T-helper 2 cell treated with Interferon-gamma antibody and Interleukin-4, amounts not matched to agents 5 μg/mL and 100 μg/mL, for 36 hours (primary cell): Measurements from ENCODE around the gene ACBD5.

Experiments used
- DNase-seq: peaks from one replicate; pipeline ENCODE4 v3.0.0; 2021; ENCODE audit warnings: low spot score
- H3K27ac Mint-ChIP-seq: one replicate; pipeline ENCODE4 v1.8.0; 2021; ENCODE audit warnings: mild to moderate bottlenecking, mixed read lengths
- H3K27me3 Mint-ChIP-seq: one replicate; pipeline ENCODE4 v1.8.0; 2021; ENCODE audit warnings: low read depth, mixed read lengths
- H3K36me3 Mint-ChIP-seq: one replicate; pipeline ENCODE4 v1.8.0; 2021; ENCODE audit warnings: low read depth, mixed read lengths
- H3K4me1 Mint-ChIP-seq: one replicate; pipeline ENCODE4 v1.8.0; 2021; ENCODE audit warnings: low read depth, mixed read lengths
- H3K4me3 Mint-ChIP-seq: one replicate; pipeline ENCODE4 v1.8.0; 2022; ENCODE audit warnings: mild to moderate bottlenecking, moderate library complexity, mixed read lengths
- H3K9me3 Mint-ChIP-seq: one replicate; pipeline ENCODE4 v1.8.0; 2021; ENCODE audit warnings: mixed read lengths

Gene ACBD5

DNA sequence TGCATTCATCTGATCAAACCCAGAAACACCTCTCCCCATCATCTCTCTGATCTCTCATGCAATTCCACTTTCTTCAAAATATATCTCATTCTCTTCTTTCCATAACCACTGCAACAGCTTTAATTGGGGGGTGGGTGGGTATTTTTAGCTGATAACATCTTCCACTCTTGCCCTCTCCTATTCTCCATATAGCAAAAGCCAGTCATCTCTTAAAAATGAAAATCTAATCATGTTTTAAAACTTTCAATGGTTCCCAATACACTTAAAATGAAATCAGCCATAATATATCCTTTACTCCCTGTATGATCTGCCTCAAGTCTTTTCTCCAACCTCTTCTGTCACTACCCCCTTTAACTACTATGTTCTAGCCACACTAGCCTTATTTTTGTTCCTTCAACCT lies 87.9 kb downstream of the ACBD5 start:
- peaks cover 33% of the 10 kb centered on the region for H3K4me1 Mint-ChIP-seq
- no peak for DNase-seq
- H3K9me3 Mint-ChIP-seq = no peaks in the 10 kb centered on the region
- peak overlapping the region; percentile 99 for H3K27ac Mint-ChIP-seq
- H3K27me3 Mint-ChIP-seq = no peaks in the 10 kb centered on the region
- H3K36me3 Mint-ChIP-seq = peaks cover 39% of the 10 kb centered on the region
- peak overlapping the region; percentile 95 for H3K4me3 Mint-ChIP-seq

DNA sequence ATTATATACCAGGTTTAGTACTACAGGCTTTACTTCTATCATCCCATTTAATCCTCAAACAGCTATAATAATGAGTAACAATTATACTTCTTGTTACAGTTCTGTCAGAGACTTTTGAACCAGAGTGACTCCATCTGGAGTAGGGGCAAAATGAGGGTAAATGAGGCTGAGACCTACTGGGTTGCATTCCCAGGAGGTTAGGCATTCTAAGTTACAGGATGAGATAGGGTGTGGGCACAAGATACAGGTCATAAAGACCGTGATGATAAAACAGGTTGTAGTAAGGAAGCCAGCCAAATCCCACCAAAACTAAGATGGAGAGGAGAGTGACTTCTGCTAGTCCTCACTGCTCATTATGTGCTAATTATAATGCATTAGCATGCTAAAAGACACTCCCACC lies 90.3 kb downstream of the ACBD5 start:
- peaks cover 49% of the 10 kb centered on the region for H3K36me3 Mint-ChIP-seq
- no peak overlapping the region for H3K27ac Mint-ChIP-seq
- H3K4me3 Mint-ChIP-seq = no peak overlapping the region
- no peaks in the 10 kb centered on the region for H3K9me3 Mint-ChIP-seq
- DNase-seq = no peak
- H3K4me1 Mint-ChIP-seq = peaks cover 38% of the 10 kb centered on the region
- H3K27me3 Mint-ChIP-seq = no peaks in the 10 kb centered on the region

DNA sequence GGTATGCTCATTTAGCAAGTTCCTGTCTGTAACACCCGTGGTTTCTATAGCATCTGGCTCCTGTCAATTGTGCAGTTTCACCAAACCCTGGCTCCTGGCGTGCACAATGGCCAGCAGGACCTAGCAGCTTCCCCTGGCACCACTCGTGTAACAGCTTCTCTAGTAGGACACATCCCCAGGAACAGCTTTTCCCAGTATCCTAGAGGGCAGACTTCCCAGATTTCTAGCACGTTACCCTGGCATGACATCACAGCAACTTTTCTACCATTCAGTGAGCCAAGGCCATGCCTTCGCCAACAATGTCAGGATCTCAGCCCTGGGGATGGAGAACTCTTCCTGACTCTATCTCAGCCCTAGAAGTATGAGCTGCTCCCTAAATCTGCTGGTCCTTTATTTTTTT lies 92.9 kb downstream of the ACBD5 start:
- H3K4me3 Mint-ChIP-seq = no peak overlapping the region
- no peak overlapping the region for H3K27ac Mint-ChIP-seq
- H3K9me3 Mint-ChIP-seq = no peaks in the 10 kb centered on the region
- H3K36me3 Mint-ChIP-seq = peaks cover 53% of the 10 kb centered on the region
- peaks cover 34% of the 10 kb centered on the region for H3K4me1 Mint-ChIP-seq
- DNase-seq = no peak
- H3K27me3 Mint-ChIP-seq = no peaks in the 10 kb centered on the region

DNA sequence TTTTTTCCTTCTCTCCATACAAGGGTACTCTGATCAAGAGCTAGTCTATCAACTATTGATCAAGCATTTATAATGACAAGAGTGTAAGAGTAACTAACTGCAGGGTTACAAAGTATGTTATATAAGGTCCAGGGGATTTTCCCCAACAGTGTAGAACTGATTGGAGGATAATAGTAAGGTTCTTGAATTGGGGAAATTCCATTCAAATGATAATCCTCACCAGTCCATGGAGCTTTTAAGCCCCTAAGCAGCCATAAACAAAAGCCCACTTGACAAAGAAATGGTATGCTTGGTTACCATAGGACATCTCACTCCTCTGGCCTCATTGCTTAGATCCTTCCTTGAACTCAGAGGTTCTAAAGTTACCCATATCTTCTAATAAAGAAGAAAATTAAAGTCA lies 94.7 kb downstream of the ACBD5 start:
- DNase-seq = no peak
- H3K4me3 Mint-ChIP-seq = no peak overlapping the region
- no peaks in the 10 kb centered on the region for H3K27me3 Mint-ChIP-seq
- H3K4me1 Mint-ChIP-seq = peaks cover 27% of the 10 kb centered on the region
- no peaks in the 10 kb centered on the region for H3K9me3 Mint-ChIP-seq
- H3K27ac Mint-ChIP-seq = no peak overlapping the region
- H3K36me3 Mint-ChIP-seq = peaks cover 47% of the 10 kb centered on the region
